GM12801 (cell line): ENCODE results near the gene PRR35.

Source experiments
- TF ChIP-seq, protein P1 (sequence below): IDR thresholded peaks from one replicate; pipeline ENCODE4 v1.5.1; 2011; ENCODE audit warnings: control low read depth; ENCODE audit not compliant: insufficient read length; ENCODE audit errors: extremely low read depth

The PRR35 gene

GRCh38 chr16:583815-584591 is 23.8 kb downstream of the PRR35 start:
- TF ChIP-seq, protein P1, sequence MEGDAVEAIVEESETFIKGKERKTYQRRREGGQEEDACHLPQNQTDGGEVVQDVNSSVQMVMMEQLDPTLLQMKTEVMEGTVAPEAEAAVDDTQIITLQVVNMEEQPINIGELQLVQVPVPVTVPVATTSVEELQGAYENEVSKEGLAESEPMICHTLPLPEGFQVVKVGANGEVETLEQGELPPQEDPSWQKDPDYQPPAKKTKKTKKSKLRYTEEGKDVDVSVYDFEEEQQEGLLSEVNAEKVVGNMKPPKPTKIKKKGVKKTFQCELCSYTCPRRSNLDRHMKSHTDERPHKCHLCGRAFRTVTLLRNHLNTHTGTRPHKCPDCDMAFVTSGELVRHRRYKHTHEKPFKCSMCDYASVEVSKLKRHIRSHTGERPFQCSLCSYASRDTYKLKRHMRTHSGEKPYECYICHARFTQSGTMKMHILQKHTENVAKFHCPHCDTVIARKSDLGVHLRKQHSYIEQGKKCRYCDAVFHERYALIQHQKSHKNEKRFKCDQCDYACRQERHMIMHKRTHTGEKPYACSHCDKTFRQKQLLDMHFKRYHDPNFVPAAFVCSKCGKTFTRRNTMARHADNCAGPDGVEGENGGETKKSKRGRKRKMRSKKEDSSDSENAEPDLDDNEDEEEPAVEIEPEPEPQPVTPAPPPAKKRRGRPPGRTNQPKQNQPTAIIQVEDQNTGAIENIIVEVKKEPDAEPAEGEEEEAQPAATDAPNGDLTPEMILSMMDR, result no peak

- TF ChIP-seq, protein P1, result no peak
Measured at GRCh38 chr16:585351-585750, 25.2 kb downstream of the PRR35 start.

- TF ChIP-seq, protein P1, result no peak
Measured at GRCh38 chr16:586047-586644, 26.0 kb downstream of the PRR35 start.

GRCh38 chr16:586645-587590 is 26.7 kb downstream of the PRR35 start:
- TF ChIP-seq, protein P1, result no peak

DNA sequence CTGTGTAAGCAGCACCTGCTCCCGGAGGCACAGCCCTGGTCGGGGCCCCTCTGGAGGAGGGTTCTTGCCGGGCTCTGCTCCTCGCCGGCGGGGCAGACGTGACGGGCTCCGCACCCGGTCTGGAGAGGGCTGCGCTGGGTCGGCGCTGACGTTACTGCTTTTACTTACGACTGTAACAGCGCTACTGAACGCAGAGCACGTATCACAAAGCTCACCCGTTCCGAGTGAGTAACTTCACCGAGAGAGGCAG is 28.4 kb downstream of the PRR35 start:
- TF ChIP-seq, protein P1, result no peak

- TF ChIP-seq, protein P1, result no peak
Measured at GRCh38 chr16:588889-589657, 28.9 kb downstream of the PRR35 start.

DNA sequence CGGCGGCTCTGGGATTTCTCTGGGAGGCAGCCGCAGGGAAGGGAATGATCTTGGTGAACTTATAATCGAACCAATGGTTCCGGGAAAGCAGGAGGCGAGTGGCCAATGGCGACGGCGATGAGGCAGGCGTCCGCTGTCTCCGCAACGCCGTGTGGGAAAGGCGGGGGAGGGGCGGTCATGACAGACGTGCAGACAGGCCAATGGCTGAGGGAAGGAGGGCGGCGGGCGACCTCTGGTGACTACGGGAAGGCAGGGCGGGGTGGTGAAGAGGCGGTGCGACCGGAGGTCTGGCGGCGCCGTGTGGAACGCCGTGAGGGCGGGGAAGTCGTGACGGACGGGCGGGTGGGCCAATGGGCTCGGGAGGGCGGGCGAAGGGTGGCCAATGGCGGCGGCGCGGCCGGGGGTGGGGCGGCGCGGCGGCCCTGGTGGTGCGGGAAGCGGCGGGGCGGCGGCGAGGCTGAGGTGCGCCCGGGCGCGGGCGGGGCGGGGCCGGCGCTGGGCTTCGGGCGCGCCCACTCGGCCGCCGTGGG is 29.5 kb downstream of the PRR35 start, which contains the start of gene RAB40C:
RAB40C (plus strand) TSS at position 409 of the 530 bp plus-strand sequence. CDS start 226 bp downstream, outside the sequence.
- TF ChIP-seq, protein P1, result no peak
